H9 (cell line): ENCODE measurements around the gene PRPF18. TPM values are rescaled to one million over a fixed set of nuclear protein-coding genes. Genes with fewer than 3 reads are reported as not detected.
A peak's percentile ranks its signal among the peaks of the same experiment; 100 is the strongest.

Experiments used
- DNase-seq: peaks from one replicate; pipeline ENCODE4 v3.0.0-alpha.2; 2017
- H2AFZ ChIP-seq: one replicate; pipeline ENCODE4 v1.6.1; 2013; ENCODE audit warnings: mild to moderate bottlenecking, low read length, control low read depth, moderate library complexity
- H2AK5ac ChIP-seq: 2 replicates; pipeline ENCODE4 v1.6.1; 2013; ENCODE audit warnings: low read length, control low read depth, mixed read lengths; ENCODE audit not compliant: insufficient read length
- H2BK120ac ChIP-seq: one replicate; pipeline ENCODE4 v1.6.1; 2013; ENCODE audit warnings: low read depth, mild to moderate bottlenecking, low read length, control low read depth, inconsistent platforms; ENCODE audit not compliant: poor library complexity, severe bottlenecking
- H2BK12ac ChIP-seq: 2 replicates; pipeline ENCODE4 v1.6.1; 2013; ENCODE audit warnings: low read length, control low read depth, mixed read lengths, low read depth; ENCODE audit not compliant: insufficient read length
- H2BK15ac ChIP-seq: 2 replicates; pipeline ENCODE4 v1.6.1; 2013; ENCODE audit warnings: low read depth, low read length, control low read depth
- H2BK20ac ChIP-seq: one replicate; pipeline ENCODE4 v1.6.1; 2013; ENCODE audit warnings: low read depth, mild to moderate bottlenecking, low read length, control low read depth, inconsistent platforms; ENCODE audit not compliant: poor library complexity, severe bottlenecking
- H2BK5ac ChIP-seq: 2 replicates; pipeline ENCODE4 v1.6.1; 2013; ENCODE audit warnings: low read length, control low read depth, mixed read lengths; ENCODE audit not compliant: insufficient read length
- H3K14ac ChIP-seq: 2 replicates; pipeline ENCODE4 v1.6.1; 2013; ENCODE audit warnings: low read length, control low read depth; ENCODE audit not compliant: insufficient read depth
- H3K18ac ChIP-seq: 2 replicates; pipeline ENCODE4 v1.6.1; 2013; ENCODE audit warnings: low read depth, mild to moderate bottlenecking, mixed read lengths, low read length, control low read depth; ENCODE audit not compliant: insufficient read length
- H3K23ac ChIP-seq: 2 replicates; pipeline ENCODE4 v1.6.1; 2013; ENCODE audit warnings: low read length, control low read depth, mixed read lengths, low read depth; ENCODE audit not compliant: insufficient read length
- H3K23me2 ChIP-seq: 2 replicates; pipeline ENCODE4 v1.6.1; 2013; ENCODE audit warnings: low read depth, mild to moderate bottlenecking, mixed read lengths, low read length, control low read depth; ENCODE audit not compliant: insufficient read length, poor library complexity, severe bottlenecking
- H3K27ac ChIP-seq: 2 replicates; pipeline ENCODE4 v1.5.1; 2013; ENCODE audit warnings: low read length, control low read depth, mixed read lengths, low read depth; ENCODE audit not compliant: insufficient read length
- H3K27me3 ChIP-seq: 2 replicates; pipeline ENCODE4 v1.6.1; 2013; ENCODE audit warnings: low read length, control low read depth, inconsistent platforms; ENCODE audit not compliant: insufficient read depth
- H3K4ac ChIP-seq: 2 replicates; pipeline ENCODE4 v1.6.1; 2013; ENCODE audit warnings: low read depth, mild to moderate bottlenecking, control low read depth, inconsistent platforms, low read length, moderate library complexity
- H3K4me1 ChIP-seq: 2 replicates; pipeline ENCODE4 v1.6.1; 2013; ENCODE audit warnings: low read length, control low read depth, inconsistent platforms; ENCODE audit not compliant: insufficient read depth
- H3K4me2 ChIP-seq: 2 replicates; pipeline ENCODE4 v1.6.1; 2013; ENCODE audit warnings: low read length, control low read depth, mixed read lengths; ENCODE audit not compliant: insufficient read length, insufficient read depth
- H3K56ac ChIP-seq: 2 replicates; pipeline ENCODE4 v1.6.1; 2013; ENCODE audit warnings: low read depth, mild to moderate bottlenecking, mixed read lengths, low read length, control low read depth; ENCODE audit not compliant: insufficient read length
- H3K79me1 ChIP-seq: 2 replicates; pipeline ENCODE4 v1.6.1; 2013; ENCODE audit warnings: low read depth, mild to moderate bottlenecking, moderate library complexity, low read length, control low read depth, inconsistent platforms; ENCODE audit not compliant: insufficient read depth, poor library complexity, severe bottlenecking
- H3K79me2 ChIP-seq: 2 replicates; pipeline ENCODE4 v1.6.1; 2013; ENCODE audit warnings: low read length, control low read depth, inconsistent platforms; ENCODE audit not compliant: insufficient read depth
- H3K9ac ChIP-seq: 2 replicates; pipeline ENCODE4 v1.6.1; 2013; ENCODE audit warnings: low read length, control low read depth, mixed read lengths; ENCODE audit not compliant: insufficient read length; ENCODE audit errors: extremely low read depth
- H3K9me3 ChIP-seq: one replicate; pipeline ENCODE4 v1.6.1; 2013; ENCODE audit warnings: low read depth, low read length, inconsistent platforms; ENCODE audit not compliant: control insufficient read depth
- H3T11ph ChIP-seq: one replicate; pipeline ENCODE4 v1.6.1; 2013; ENCODE audit warnings: mild to moderate bottlenecking, low read length, control low read depth, inconsistent platforms
- H4K20me1 ChIP-seq: one replicate; pipeline ENCODE4 v1.6.1; 2013; ENCODE audit not compliant: control insufficient read depth, insufficient read length, insufficient read depth
- H4K5ac ChIP-seq: 2 replicates; pipeline ENCODE4 v1.6.1; 2013; ENCODE audit warnings: low read depth, mild to moderate bottlenecking, mixed read lengths, low read length, control low read depth; ENCODE audit not compliant: insufficient read length
- H4K8ac ChIP-seq: replicated peaks from 2 replicates; pipeline ENCODE4 v1.6.1; 2013; ENCODE audit warnings: low read length, control low read depth, mixed read lengths, low read depth; ENCODE audit not compliant: insufficient read length
- H4K91ac ChIP-seq: 2 replicates; pipeline ENCODE4 v1.6.1; 2013; ENCODE audit warnings: low read depth, mild to moderate bottlenecking, moderate library complexity, mixed read lengths, low read length, control low read depth; ENCODE audit not compliant: insufficient read length
- H3K27ac Mint-ChIP-seq, 3 experiments: 2 replicates in 2 of 3; 3 replicates in 1 of 3; pipeline ENCODE4 v1.8.0; 2020 to 2021; ENCODE audit warnings: mixed read lengths in 3 of 3, mild to moderate bottlenecking in 1 of 3, moderate library complexity in 1 of 3
- H3K27me3 Mint-ChIP-seq: 2 replicates; pipeline ENCODE4 v1.8.0; 2021; ENCODE audit warnings: low read depth, mild to moderate bottlenecking, moderate library complexity, mixed read lengths
- H3K36me3 Mint-ChIP-seq, 3 experiments: 2 replicates in 2 of 3; 3 replicates in 1 of 3; pipeline ENCODE4 v1.8.0; 2020 to 2021; ENCODE audit warnings: low read depth in 3 of 3, mixed read lengths in 3 of 3; ENCODE audit not compliant: insufficient read depth in 1 of 3
- H3K4me1 Mint-ChIP-seq, 2 experiments: 2 replicates each; pipeline ENCODE4 v1.8.0; 2020; ENCODE audit warnings: mixed read lengths in 2 of 2
- H3K4me3 Mint-ChIP-seq, 2 experiments: 2 replicates in 1 of 2; 3 replicates in 1 of 2; pipeline ENCODE4 v1.8.0; 2020 to 2021; ENCODE audit warnings: mild to moderate bottlenecking in 2 of 2, mixed read lengths in 2 of 2, moderate library complexity in 1 of 2
- H3K9me3 Mint-ChIP-seq, 2 experiments: 2 replicates in 1 of 2; 3 replicates in 1 of 2; pipeline ENCODE4 v1.8.0; 2020; ENCODE audit warnings: mild to moderate bottlenecking in 2 of 2, mixed read lengths in 2 of 2, moderate library complexity in 1 of 2
- WGBS: extraction: QIAGEN DNeasy Blood & Tissue Kit; methylation state at CpG from one replicate; pipeline ENCODE4 v1.1.7; 2013; ENCODE audit warnings: missing lambda C conversion rate, low lambda C conversion rate, mixed read lengths; ENCODE audit not compliant: insufficient read length; ENCODE audit errors: extremely low coverage; 5-methylcytosine and 5-hydroxymethylcytosine counted together
- total RNA-seq: library from RNA; stranded (reverse); gene quantifications from 2 replicates; pipeline ENCODE4 v1.2.1, GENCODE V29; 2021
- TF ChIP-seq, protein P1 (sequence below): fragments of 200-600 bp; sonication (generic); conservative IDR thresholded peaks from 3 replicates; pipeline ENCODE4 v1.8.0; 2021; ENCODE audit warnings: antibody characterized with exemption, mild to moderate bottlenecking

Gene PRPF18
- total RNA-seq, 1 experiment from 2014 or later, result 17.1 TPM

DNA sequence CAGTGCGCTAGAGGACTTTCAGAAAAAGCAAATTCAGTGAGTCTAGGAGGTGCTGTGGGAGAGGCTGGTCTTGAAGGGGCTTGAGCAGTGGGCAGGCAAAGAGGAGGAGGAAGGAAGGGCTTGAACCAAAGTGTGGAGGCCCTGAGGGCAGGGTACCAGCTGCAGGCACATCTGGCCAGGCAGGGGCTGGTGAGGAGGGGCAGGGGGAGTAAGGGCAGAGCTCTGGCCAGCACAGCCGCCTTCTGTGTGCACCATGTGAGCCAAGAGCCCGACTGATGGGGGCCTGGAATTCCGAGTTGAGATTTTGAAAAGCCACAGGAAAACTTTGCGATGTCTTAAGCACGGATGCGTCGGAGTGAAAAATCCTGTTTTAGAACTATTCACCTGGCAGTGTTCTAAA lies 74.5 kb downstream of the PRPF18 start:
- Histone ChIP-seq H3K79me2 (no peaks in the 10 kb centered on the region), H2BK15ac (no peak overlapping the region), H2BK120ac (no peak overlapping the region), H3K27ac (no peak overlapping the region), H4K8ac (no peak overlapping the region), H2BK20ac (no peak overlapping the region), H3K4ac (no peak overlapping the region), H3T11ph (no peak overlapping the region), H3K27me3 (no peaks in the 10 kb centered on the region), H3K14ac (no peak overlapping the region), H3K9ac (no peak overlapping the region), H3K23ac (no peak overlapping the region), H3K79me1 (no peaks in the 10 kb centered on the region), H4K91ac (no peak overlapping the region), H4K20me1 (no peaks in the 10 kb centered on the region), H4K5ac (no peak overlapping the region), H2AK5ac (no peak overlapping the region), H2BK5ac (no peak overlapping the region), H3K9me3 (no peaks in the 10 kb centered on the region), H3K4me2 (no peak overlapping the region), H3K23me2 (no peaks in the 10 kb centered on the region), H2BK12ac (no peak overlapping the region), H3K56ac (no peak overlapping the region), H3K4me1 (no peaks in the 10 kb centered on the region), H2AFZ (no peak overlapping the region), H3K18ac (no peak overlapping the region)
- no peak for DNase-seq
- TF ChIP-seq, protein P1, sequence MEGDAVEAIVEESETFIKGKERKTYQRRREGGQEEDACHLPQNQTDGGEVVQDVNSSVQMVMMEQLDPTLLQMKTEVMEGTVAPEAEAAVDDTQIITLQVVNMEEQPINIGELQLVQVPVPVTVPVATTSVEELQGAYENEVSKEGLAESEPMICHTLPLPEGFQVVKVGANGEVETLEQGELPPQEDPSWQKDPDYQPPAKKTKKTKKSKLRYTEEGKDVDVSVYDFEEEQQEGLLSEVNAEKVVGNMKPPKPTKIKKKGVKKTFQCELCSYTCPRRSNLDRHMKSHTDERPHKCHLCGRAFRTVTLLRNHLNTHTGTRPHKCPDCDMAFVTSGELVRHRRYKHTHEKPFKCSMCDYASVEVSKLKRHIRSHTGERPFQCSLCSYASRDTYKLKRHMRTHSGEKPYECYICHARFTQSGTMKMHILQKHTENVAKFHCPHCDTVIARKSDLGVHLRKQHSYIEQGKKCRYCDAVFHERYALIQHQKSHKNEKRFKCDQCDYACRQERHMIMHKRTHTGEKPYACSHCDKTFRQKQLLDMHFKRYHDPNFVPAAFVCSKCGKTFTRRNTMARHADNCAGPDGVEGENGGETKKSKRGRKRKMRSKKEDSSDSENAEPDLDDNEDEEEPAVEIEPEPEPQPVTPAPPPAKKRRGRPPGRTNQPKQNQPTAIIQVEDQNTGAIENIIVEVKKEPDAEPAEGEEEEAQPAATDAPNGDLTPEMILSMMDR, result no peak
- Mint-ChIP-seq H3K27me3 (no peaks in the 10 kb centered on the region), H3K9me3 (no peaks in the 10 kb centered on the region), H3K27ac (peak overlapping the region; percentile 56 to 82 (median 60); a peak in 6 of 7 replicates), H3K4me3 (no peak overlapping the region), H3K36me3 (peaks cover 15 to 28% (median 27%) of the 10 kb centered on the region in 3 experiments; a peak in 6 of 7 replicates), H3K4me1 (peaks cover 15 to 18% of the 10 kb centered on the region in 2 experiments)
- WGBS, result no CpG with 5 or more reads among the region's 8 CpGs
